ENCODE results near the gene ARHGAP18.

Gene ARHGAP18

DNA sequence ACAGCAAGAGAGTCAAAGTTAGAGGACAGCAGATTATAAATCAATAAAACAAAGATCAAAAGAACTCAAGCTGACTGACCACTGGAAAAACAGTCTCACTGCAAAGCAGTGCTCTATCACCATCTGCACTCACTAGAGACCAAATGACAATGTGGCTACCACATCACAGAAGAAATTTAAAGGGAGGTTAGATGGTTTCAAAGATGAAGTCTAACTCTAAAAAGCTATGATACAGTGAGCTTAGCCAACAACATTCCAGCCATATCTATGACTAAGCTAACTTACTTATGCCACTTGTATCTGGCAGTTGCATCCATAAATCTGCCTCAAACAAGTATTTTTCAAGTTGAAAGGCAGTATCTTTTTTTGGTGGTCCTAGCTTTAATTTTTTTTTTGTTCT is 68.6 kb downstream of the ARHGAP18 start:
- DNase-seq: peak in 1 of 2 donors; percentile 66
- Histone ChIP-seq H3K23ac (ENCODE audit: low read length) (no peak overlapping the region), H3K27ac (ENCODE audit: low read depth, low read length) (no peak overlapping the region), H2BK5ac (ENCODE audit: low read depth, low read length, poor library complexity) (no peak overlapping the region), H3K18ac (ENCODE audit: low read length) (no peak overlapping the region), H3K4me1 (ENCODE audit: control insufficient read depth in 1 of 2, insufficient read depth in 2 of 2, low read length in 2 of 2) (peaks cover 3% of the 10 kb centered on the region in 2 experiments), H3K27me3 (ENCODE audit: insufficient read depth, low read length) (no peaks in the 10 kb centered on the region), H2BK12ac (ENCODE audit: low read length) (no peak overlapping the region), H3K9ac (ENCODE audit: low read length) (no peak overlapping the region), H2AFZ (ENCODE audit: insufficient read depth, low read length, poor library complexity) (no peak overlapping the region), H3K4me3 (ENCODE audit: low read depth, low read length) (no peak overlapping the region), H4K91ac (ENCODE audit: low read depth, low read length) (no peak overlapping the region), H4K8ac (ENCODE audit: low read depth, low read length) (no peak overlapping the region), H3K4me2 (ENCODE audit: low read length) (no peak overlapping the region), H3K79me2 (ENCODE audit: control insufficient read depth, insufficient read depth, low read length, poor library complexity) (peaks cover 5% of the 10 kb centered on the region), H2BK120ac (ENCODE audit: insufficient read depth, low read length, poor library complexity) (no peak overlapping the region), H3K79me1 (ENCODE audit: low read length) (peaks cover 7% of the 10 kb centered on the region), H3K14ac (ENCODE audit: low read length) (no peak overlapping the region), H3K36me3 (ENCODE audit: control insufficient read depth in 1 of 2, insufficient read depth in 2 of 2, low read length in 2 of 2) (peaks cover 0 to 2% of the 10 kb centered on the region in 2 experiments), H3K4ac (ENCODE audit: low read depth, low read length) (no peak overlapping the region), H2AK5ac (ENCODE audit: low read length) (no peak overlapping the region), H4K12ac (ENCODE audit: low read depth, low read length) (no peak overlapping the region), H3K9me3 (ENCODE audit: insufficient read depth, low read depth, low read length) (no peaks in the 10 kb centered on the region)

DNA sequence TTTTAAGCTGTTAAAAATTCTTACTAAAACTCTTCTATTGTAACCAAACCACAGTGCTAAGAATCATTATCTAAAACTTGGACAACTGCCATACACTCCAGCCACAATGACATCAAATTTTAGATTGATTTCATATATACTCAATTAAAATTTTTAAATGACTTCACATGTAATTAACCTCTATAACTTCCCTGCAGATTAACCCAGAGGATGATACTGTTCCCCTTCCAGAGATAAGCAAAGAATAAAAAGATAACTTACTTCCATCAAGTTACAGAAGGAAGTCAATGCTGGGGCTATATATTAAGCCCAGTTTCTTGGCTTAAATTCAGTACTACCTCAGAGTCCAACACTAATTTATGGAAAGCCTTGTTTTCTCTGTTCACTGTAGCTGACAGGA is 71.3 kb downstream of the ARHGAP18 start:
- Histone ChIP-seq H3K4me1 (ENCODE audit: control insufficient read depth in 1 of 2, insufficient read depth in 2 of 2, low read length in 2 of 2) (no peaks in the 10 kb centered on the region), H2AFZ (ENCODE audit: insufficient read depth, low read length, poor library complexity) (no peak overlapping the region), H3K23ac (ENCODE audit: low read length) (no peak overlapping the region), H4K91ac (ENCODE audit: low read depth, low read length) (no peak overlapping the region), H4K8ac (ENCODE audit: low read depth, low read length) (no peak overlapping the region), H3K79me1 (ENCODE audit: low read length) (peaks cover 5% of the 10 kb centered on the region), H2BK5ac (ENCODE audit: low read depth, low read length, poor library complexity) (no peak overlapping the region), H2BK120ac (ENCODE audit: insufficient read depth, low read length, poor library complexity) (no peak overlapping the region), H3K27ac (ENCODE audit: low read depth, low read length) (no peak overlapping the region), H3K9me3 (ENCODE audit: insufficient read depth, low read depth, low read length) (no peaks in the 10 kb centered on the region), H2AK5ac (ENCODE audit: low read length) (no peak overlapping the region), H3K9ac (ENCODE audit: low read length) (no peak overlapping the region), H4K12ac (ENCODE audit: low read depth, low read length) (no peak overlapping the region), H2BK12ac (ENCODE audit: low read length) (no peak overlapping the region), H3K36me3 (ENCODE audit: control insufficient read depth in 1 of 2, insufficient read depth in 2 of 2, low read length in 2 of 2) (peaks cover 2% of the 10 kb centered on the region in 2 experiments), H3K79me2 (ENCODE audit: control insufficient read depth, insufficient read depth, low read length, poor library complexity) (peaks cover 3% of the 10 kb centered on the region), H3K14ac (ENCODE audit: low read length) (no peak overlapping the region), H3K4me3 (ENCODE audit: low read depth, low read length) (no peak overlapping the region), H3K4me2 (ENCODE audit: low read length) (no peak overlapping the region), H3K27me3 (ENCODE audit: insufficient read depth, low read length) (no peaks in the 10 kb centered on the region), H3K4ac (ENCODE audit: low read depth, low read length) (no peak overlapping the region), H3K18ac (ENCODE audit: low read length) (no peak overlapping the region)
- no peak for DNase-seq

DNA sequence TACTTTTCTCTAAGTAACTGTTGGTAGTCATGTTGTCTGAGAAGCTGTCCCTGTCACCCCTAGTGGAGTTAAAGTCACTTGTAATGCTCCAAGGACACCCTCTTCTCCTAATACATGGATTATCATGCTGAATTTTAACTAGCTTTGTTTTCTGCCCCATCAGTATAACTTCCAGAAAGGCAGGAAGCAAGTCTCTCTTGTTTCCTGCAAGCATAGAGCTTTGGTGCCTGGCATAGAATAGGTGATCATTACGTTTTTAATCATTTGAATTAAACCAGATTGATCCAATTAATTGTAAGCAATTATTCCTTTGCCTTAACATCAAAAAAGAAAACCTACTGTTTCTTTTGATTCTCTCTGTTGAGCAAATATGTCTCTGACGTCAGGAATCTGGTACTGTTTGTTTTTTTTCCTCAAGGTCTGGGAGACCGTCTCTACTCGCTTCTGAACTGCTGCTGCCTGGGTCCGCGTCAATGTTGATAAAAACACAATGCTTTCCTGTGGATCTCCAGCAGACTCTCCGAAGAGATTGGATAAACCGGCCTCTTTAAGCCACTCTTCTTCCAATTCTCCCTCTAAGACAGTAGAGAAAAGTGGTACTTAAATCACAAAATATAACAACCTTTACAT is 71.8 kb downstream of the ARHGAP18 start:
- no peak overlapping the region for H3K14ac ChIP-seq (ENCODE audit: low read length)
- no peaks in the 10 kb centered on the region for H3K4me1 ChIP-seq (ENCODE audit: control insufficient read depth in 1 of 2, insufficient read depth in 2 of 2, low read length in 2 of 2)
- H2AK5ac ChIP-seq (ENCODE audit: low read length): no peak overlapping the region
- DNase-seq: no peak
- H3K79me1 ChIP-seq (ENCODE audit: low read length): peaks cover 3% of the 10 kb centered on the region
- H2BK5ac ChIP-seq (ENCODE audit: low read depth, low read length, poor library complexity): no peak overlapping the region
- no peak overlapping the region for H4K91ac ChIP-seq (ENCODE audit: low read depth, low read length)
- no peak overlapping the region for H4K8ac ChIP-seq (ENCODE audit: low read depth, low read length)
- H3K27ac ChIP-seq (ENCODE audit: low read depth, low read length): no peak overlapping the region
- H3K4me2 ChIP-seq (ENCODE audit: low read length): no peak overlapping the region
- H4K12ac ChIP-seq (ENCODE audit: low read depth, low read length): no peak overlapping the region
- no peaks in the 10 kb centered on the region for H3K27me3 ChIP-seq (ENCODE audit: insufficient read depth, low read length)
- H2AFZ ChIP-seq (ENCODE audit: insufficient read depth, low read length, poor library complexity): no peak overlapping the region
- no peak overlapping the region for H3K9ac ChIP-seq (ENCODE audit: low read length)
- no peak overlapping the region for H3K4me3 ChIP-seq (ENCODE audit: low read depth, low read length)
- H3K4ac ChIP-seq (ENCODE audit: low read depth, low read length): no peak overlapping the region
- no peak overlapping the region for H2BK120ac ChIP-seq (ENCODE audit: insufficient read depth, low read length, poor library complexity)
- H3K23ac ChIP-seq (ENCODE audit: low read length): no peak overlapping the region
- H3K79me2 ChIP-seq (ENCODE audit: control insufficient read depth, insufficient read depth, low read length, poor library complexity): peaks cover 3% of the 10 kb centered on the region
- no peak overlapping the region for H3K18ac ChIP-seq (ENCODE audit: low read length)
- no CpG with 5 or more reads among the region's 8 CpGs for WGBS (ENCODE audit: extremely low coverage, insufficient coverage, insufficient read length)
- H2BK12ac ChIP-seq (ENCODE audit: low read length): no peak overlapping the region
- H3K36me3 ChIP-seq (ENCODE audit: control insufficient read depth in 1 of 2, insufficient read depth in 2 of 2, low read length in 2 of 2): peaks cover 2% of the 10 kb centered on the region in 2 experiments
- H3K9me3 ChIP-seq (ENCODE audit: insufficient read depth, low read depth, low read length): no peaks in the 10 kb centered on the region

DNA sequence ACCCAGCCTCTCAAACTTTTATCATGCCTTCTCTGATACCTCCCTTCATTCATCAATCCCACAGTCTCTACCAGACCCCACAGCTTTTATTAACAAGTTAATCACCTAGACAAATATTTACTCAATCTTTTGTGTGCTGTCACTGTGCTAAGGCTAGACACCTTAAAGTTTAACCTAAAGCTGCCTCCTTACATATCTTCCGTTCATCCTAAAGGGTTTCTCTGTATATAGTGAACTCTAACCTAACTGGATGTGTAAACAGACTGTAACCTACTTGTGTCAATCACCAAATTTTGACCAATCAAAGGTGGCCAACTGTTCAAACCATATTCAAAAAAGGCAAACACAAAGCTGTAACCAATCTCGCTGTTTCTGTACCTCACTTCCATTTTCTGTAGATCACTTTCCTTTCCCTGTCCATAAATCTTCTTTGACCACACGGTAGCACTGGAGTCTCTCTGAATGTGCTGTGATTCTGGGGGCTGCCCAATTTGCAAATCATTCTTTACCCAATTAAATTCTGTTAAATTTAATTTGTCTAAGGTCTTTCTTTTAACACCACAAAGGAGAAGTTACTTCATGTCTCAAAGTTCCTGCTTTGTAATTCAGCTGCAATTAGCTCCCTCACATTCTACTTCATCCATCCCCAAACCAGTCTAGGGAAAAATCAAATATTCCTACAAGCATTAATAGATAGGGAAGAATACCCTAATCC is 72.5 kb downstream of the ARHGAP18 start:
- no CpG with 5 or more reads among the region's 3 CpGs for WGBS (ENCODE audit: extremely low coverage, insufficient coverage, insufficient read length)
- H3K4me2 ChIP-seq (ENCODE audit: low read length): no peak overlapping the region
- H2BK12ac ChIP-seq (ENCODE audit: low read length): no peak overlapping the region
- no peak overlapping the region for H4K91ac ChIP-seq (ENCODE audit: low read depth, low read length)
- no peak overlapping the region for H3K14ac ChIP-seq (ENCODE audit: low read length)
- peaks cover 3% of the 10 kb centered on the region for H3K79me2 ChIP-seq (ENCODE audit: control insufficient read depth, insufficient read depth, low read length, poor library complexity)
- no peaks in the 10 kb centered on the region for H3K27me3 ChIP-seq (ENCODE audit: insufficient read depth, low read length)
- no peak overlapping the region for H4K12ac ChIP-seq (ENCODE audit: low read depth, low read length)
- H3K9ac ChIP-seq (ENCODE audit: low read length): no peak overlapping the region
- H4K8ac ChIP-seq (ENCODE audit: low read depth, low read length): no peak overlapping the region
- H3K4me1 ChIP-seq (ENCODE audit: control insufficient read depth in 1 of 2, insufficient read depth in 2 of 2, low read length in 2 of 2): no peaks in the 10 kb centered on the region
- H2AFZ ChIP-seq (ENCODE audit: insufficient read depth, low read length, poor library complexity): no peak overlapping the region
- no peak overlapping the region for H3K18ac ChIP-seq (ENCODE audit: low read length)
- H3K9me3 ChIP-seq (ENCODE audit: insufficient read depth, low read depth, low read length): no peaks in the 10 kb centered on the region
- H3K27ac ChIP-seq (ENCODE audit: low read depth, low read length): no peak overlapping the region
- H2BK120ac ChIP-seq (ENCODE audit: insufficient read depth, low read length, poor library complexity): no peak overlapping the region
- peaks cover 2% of the 10 kb centered on the region for H3K79me1 ChIP-seq (ENCODE audit: low read length)
- H2BK5ac ChIP-seq (ENCODE audit: low read depth, low read length, poor library complexity): no peak overlapping the region
- H2AK5ac ChIP-seq (ENCODE audit: low read length): no peak overlapping the region
- H3K4me3 ChIP-seq (ENCODE audit: low read depth, low read length): no peak overlapping the region
- H3K36me3 ChIP-seq (ENCODE audit: control insufficient read depth in 1 of 2, insufficient read depth in 2 of 2, low read length in 2 of 2): peaks cover 2% of the 10 kb centered on the region in 2 experiments
- H3K4ac ChIP-seq (ENCODE audit: low read depth, low read length): no peak overlapping the region
- no peak overlapping the region for H3K23ac ChIP-seq (ENCODE audit: low read length)
- no peak for DNase-seq

Measured in trophoblast cell (in vitro differentiated cells and primary cell).